GM12891 (cell line): Measurements from ENCODE around the gene STARD9.

Experiments
- POLR2A ChIP-seq: IDR thresholded peaks from 2 replicates; pipeline ENCODE4 v1.6.1; 2011; ENCODE audit warnings: low read depth, low read length, control low read depth
- POLR2AphosphoS5 ChIP-seq: IDR thresholded peaks from 2 replicates; pipeline ENCODE4 v1.6.1; 2011; ENCODE audit warnings: low read depth, low read length, control low read depth
- POU2F2 ChIP-seq: IDR thresholded peaks from 2 replicates; pipeline ENCODE4 v1.6.1; 2011; ENCODE audit warnings: low read depth, mild to moderate bottlenecking, control low read depth, low read length, moderate library complexity
- SPI1 ChIP-seq: IDR thresholded peaks from 2 replicates; pipeline ENCODE4 v1.6.1; 2011; ENCODE audit warnings: low read depth, low read length, control low read depth
- TAF1 ChIP-seq: IDR thresholded peaks from 2 replicates; pipeline ENCODE4 v1.6.1; 2011; ENCODE audit warnings: low read depth, low read length, control low read depth

DNA sequence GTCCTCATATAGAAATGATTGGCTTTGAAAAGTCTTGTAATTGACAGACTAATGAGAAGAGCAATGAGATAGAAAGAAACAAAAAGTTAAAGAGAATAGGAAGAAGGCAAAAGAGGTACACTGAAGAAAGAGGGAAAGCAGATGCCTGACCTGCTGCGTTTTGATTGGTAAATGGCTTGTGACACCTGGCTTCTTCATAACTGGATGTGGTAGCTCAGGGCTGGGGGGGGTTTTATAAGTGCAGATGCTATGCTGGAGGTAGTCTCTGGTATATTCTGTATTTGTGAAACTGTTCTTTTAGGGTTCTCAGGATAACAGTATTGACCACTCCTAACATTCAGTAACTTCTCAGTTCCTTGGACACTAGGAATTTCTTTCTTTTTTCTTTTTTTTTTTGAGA lies 1.4 kb downstream of the STARD9 start:
- TF ChIP-seq POLR2AphosphoS5 = no peak
- TF ChIP-seq POLR2A = no peak
- TF ChIP-seq SPI1 = no peak
- TF ChIP-seq TAF1 = no peak
- no peak for TF ChIP-seq POU2F2
